Measurements from ENCODE around the gene PRKD2. TPM values are rescaled to one million over a fixed set of nuclear protein-coding genes. Genes with fewer than 3 reads are reported as not detected.

PRKD2 gene
- total RNA-seq, 1 donor from 2014 or later: 14.9 TPM

- TF ChIP-seq EZH2phosphoT487 (IDR thresholded peaks at IDR 0.05) (no peak), EZH2 (IDR thresholded peaks at IDR 0.05) (no peak)
- TF ChIP-seq, protein P1, sequence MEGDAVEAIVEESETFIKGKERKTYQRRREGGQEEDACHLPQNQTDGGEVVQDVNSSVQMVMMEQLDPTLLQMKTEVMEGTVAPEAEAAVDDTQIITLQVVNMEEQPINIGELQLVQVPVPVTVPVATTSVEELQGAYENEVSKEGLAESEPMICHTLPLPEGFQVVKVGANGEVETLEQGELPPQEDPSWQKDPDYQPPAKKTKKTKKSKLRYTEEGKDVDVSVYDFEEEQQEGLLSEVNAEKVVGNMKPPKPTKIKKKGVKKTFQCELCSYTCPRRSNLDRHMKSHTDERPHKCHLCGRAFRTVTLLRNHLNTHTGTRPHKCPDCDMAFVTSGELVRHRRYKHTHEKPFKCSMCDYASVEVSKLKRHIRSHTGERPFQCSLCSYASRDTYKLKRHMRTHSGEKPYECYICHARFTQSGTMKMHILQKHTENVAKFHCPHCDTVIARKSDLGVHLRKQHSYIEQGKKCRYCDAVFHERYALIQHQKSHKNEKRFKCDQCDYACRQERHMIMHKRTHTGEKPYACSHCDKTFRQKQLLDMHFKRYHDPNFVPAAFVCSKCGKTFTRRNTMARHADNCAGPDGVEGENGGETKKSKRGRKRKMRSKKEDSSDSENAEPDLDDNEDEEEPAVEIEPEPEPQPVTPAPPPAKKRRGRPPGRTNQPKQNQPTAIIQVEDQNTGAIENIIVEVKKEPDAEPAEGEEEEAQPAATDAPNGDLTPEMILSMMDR (IDR thresholded peaks at IDR 0.05): no peak
- H3K4me2 ChIP-seq: no peak overlapping the region
- no peak for DNase-seq (ENCODE audit: low spot score)
- H3K27ac ChIP-seq: no peak overlapping the region
- H3K9me3 ChIP-seq (ENCODE audit: low read depth): no peaks in the 10 kb centered on the region
- H3K4me1 Mint-ChIP-seq: peaks cover 26% of the 10 kb centered on the region
- peak overlapping the region; percentile 5 for H3K27ac Mint-ChIP-seq
- H3K36me3 Mint-ChIP-seq: peaks cover 19% of the 10 kb centered on the region
- H3K4me1 ChIP-seq: no peaks in the 10 kb centered on the region
- peaks cover 85% of the 10 kb centered on the region for H4K20me1 ChIP-seq (ENCODE audit: low read depth)
- H3F3A ChIP-seq (ENCODE audit: low read depth): no peaks in the 10 kb centered on the region
- H3K9ac ChIP-seq: no peak overlapping the region
- peaks cover 5% of the 10 kb centered on the region for H3K27me3 Mint-ChIP-seq (ENCODE audit: insufficient read depth, low read depth)
- peaks cover 1% of the 10 kb centered on the region for H3K36me3 ChIP-seq
- H3K9me3 Mint-ChIP-seq: no peaks in the 10 kb centered on the region
- H2AFZ ChIP-seq (replicated peaks): no peak overlapping the region
- peak overlapping the region; percentile 18 for H3K4me3 Mint-ChIP-seq
- no peak overlapping the region for H3K4me3 ChIP-seq
- H3K27me3 ChIP-seq: no peaks in the 10 kb centered on the region
- peaks cover 91% of the 10 kb centered on the region for H3K79me2 ChIP-seq (ENCODE audit: low read depth)
Observed at GRCh38 chr19:46739290-46739771, 22.4 kb upstream of the PRKD2 start.

DNA sequence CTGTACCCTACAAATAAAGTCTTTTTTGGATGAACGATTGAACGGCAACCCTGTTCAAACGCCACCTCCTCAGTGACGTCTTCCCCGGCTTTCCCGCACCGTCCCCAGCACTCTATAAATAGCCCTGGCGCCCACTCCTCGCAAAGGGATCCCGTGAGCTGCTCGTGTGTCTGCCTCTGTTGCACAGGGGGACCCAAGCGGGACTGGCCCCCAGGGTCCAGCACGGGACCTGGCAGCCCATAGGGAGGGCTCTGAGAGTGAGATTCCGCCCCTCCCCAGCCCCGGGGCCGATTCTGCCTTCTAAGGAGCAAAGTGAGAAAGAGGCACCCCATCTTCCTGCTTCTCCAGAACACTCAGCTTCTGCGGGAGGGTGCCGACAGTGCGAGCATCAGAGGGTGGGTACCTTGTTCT lies 20.9 kb upstream of the PRKD2 start:
- Mint-ChIP-seq H3K9me3 (no peaks in the 10 kb centered on the region), H3K36me3 (peaks cover 21% of the 10 kb centered on the region), H3K4me3 (no peak overlapping the region), H3K4me1 (peaks cover 16% of the 10 kb centered on the region), H3K27ac (no peak overlapping the region), H3K27me3 (ENCODE audit: insufficient read depth, low read depth) (peaks cover 8% of the 10 kb centered on the region)
- no peaks in the 10 kb centered on the region for H3K27me3 ChIP-seq
- H3K4me3 ChIP-seq: no peak overlapping the region
- DNase-seq (ENCODE audit: low spot score): no peak
- H4K20me1 ChIP-seq (ENCODE audit: low read depth): peaks cover 85% of the 10 kb centered on the region
- H3F3A ChIP-seq (ENCODE audit: low read depth): no peaks in the 10 kb centered on the region
- H3K27ac ChIP-seq: no peak overlapping the region
- no peak overlapping the region for H3K9ac ChIP-seq
- H3K4me1 ChIP-seq: no peaks in the 10 kb centered on the region
- peaks cover 4% of the 10 kb centered on the region for H3K36me3 ChIP-seq
- H2AFZ ChIP-seq (replicated peaks): no peak overlapping the region
- H3K9me3 ChIP-seq (ENCODE audit: low read depth): no peaks in the 10 kb centered on the region
- H3K4me2 ChIP-seq: no peak overlapping the region
- TF ChIP-seq EZH2 (IDR thresholded peaks at IDR 0.05): no peak
- TF ChIP-seq, protein P1 (IDR thresholded peaks at IDR 0.05): no peak
- no peak for TF ChIP-seq EZH2phosphoT487 (IDR thresholded peaks at IDR 0.05)
- H3K79me2 ChIP-seq (ENCODE audit: low read depth): peaks cover 91% of the 10 kb centered on the region

DNA sequence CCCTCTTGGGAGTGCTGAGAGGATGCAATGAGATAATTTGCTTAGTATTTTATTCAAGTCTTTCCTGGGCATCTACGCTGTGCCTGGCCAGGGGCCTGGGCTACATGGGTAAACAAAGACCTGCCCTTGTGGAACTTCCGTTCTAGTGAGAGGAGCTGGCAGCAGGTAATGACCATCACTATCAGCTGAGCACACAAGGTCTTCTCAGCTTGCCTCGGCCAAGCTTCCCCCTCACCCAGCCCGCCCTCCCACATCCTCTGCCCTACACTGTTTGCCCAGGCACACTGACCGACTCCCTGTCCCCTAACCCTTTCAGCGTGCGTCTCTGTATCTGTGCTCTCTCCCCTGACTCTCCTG lies 20.4 kb upstream of the PRKD2 start:
- Mint-ChIP-seq H3K4me1 (peaks cover 14% of the 10 kb centered on the region), H3K9me3 (no peaks in the 10 kb centered on the region), H3K27ac (no peak overlapping the region)

More for the DNA sequence above, 20.4 kb upstream of the PRKD2 start:
- Mint-ChIP-seq H3K36me3 (peaks cover 19% of the 10 kb centered on the region), H3K27me3 (ENCODE audit: insufficient read depth, low read depth) (peaks cover 7% of the 10 kb centered on the region), H3K4me3 (no peak overlapping the region)
- Histone ChIP-seq H3K9ac (no peak overlapping the region), H3K4me1 (no peaks in the 10 kb centered on the region), H3F3A (ENCODE audit: low read depth) (no peaks in the 10 kb centered on the region), H3K27me3 (no peaks in the 10 kb centered on the region), H3K79me2 (ENCODE audit: low read depth) (peaks cover 89% of the 10 kb centered on the region), H3K36me3 (peaks cover 4% of the 10 kb centered on the region), H3K9me3 (ENCODE audit: low read depth) (no peaks in the 10 kb centered on the region), H2AFZ (replicated peaks) (no peak overlapping the region), H3K4me3 (no peak overlapping the region), H3K27ac (no peak overlapping the region), H4K20me1 (ENCODE audit: low read depth) (peaks cover 85% of the 10 kb centered on the region), H3K4me2 (no peak overlapping the region)
- no peak for DNase-seq (ENCODE audit: low spot score)
- TF ChIP-seq, protein P1 (IDR thresholded peaks at IDR 0.05): no peak
- no peak for TF ChIP-seq EZH2phosphoT487 (IDR thresholded peaks at IDR 0.05)
- no peak for TF ChIP-seq EZH2 (IDR thresholded peaks at IDR 0.05)
